Activated CD8-positive, alpha-beta memory T cell treated with anti-CD3 and anti-CD28 coated beads, Interleukin-2, amount 50 U/mL, for 1 hour (primary cell): ENCODE measurements around the gene WDR72.
"Not testable (repeated sequence)": the region's sequence is repeated elsewhere in the genome, so short reads cannot be mapped to it uniquely, and the experiment has no call there.

Experiments
- DNase-seq: peaks from one replicate; pipeline ENCODE4 v3.0.0-alpha.2; 2020; ENCODE audit errors: extremely low read depth

Gene WDR72

GRCh38 chr15:53759411-53759931 is at the start of gene WDR72:
Gene WDR72, minus strand, starts transcription at chr15:53759663. Its CDS starts 26,514 bp downstream, at chr15:53733149.
- no peak for DNase-seq

GRCh38 chr15:53808058-53808706 is 48.7 kb upstream of the WDR72 start:
- no peak for DNase-seq

GRCh38 chr15:53807501-53807900 is 48.0 kb upstream of the WDR72 start:
- no peak for DNase-seq

DNA sequence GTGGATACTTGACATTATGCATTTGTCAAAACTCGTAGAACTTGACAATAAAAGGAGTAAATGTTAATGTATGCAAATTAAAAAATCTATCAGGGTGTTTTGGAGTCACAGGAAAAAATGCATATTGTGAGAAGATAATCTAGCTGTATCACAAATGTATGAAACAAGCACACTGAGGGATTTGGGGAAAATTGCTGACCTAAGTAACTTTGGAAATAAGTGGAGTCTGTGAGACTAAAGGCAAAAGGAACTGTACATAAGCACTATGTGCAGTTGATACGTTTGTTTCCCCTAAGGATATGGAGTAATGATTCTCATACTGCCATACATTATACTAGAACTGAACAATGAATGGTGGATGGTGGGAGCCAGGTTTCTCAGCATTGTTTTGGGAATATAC is 43.2 kb upstream of the WDR72 start:
- no peak for DNase-seq

- DNase-seq: no peak
Observed at GRCh38 chr15:53791581-53791980, 32.1 kb upstream of the WDR72 start.

GRCh38 chr15:53789654-53790375 is 30.4 kb upstream of the WDR72 start:
- no peak for DNase-seq

GRCh38 chr15:53786401-53786800 is 26.9 kb upstream of the WDR72 start:
- DNase-seq: no peak

GRCh38 chr15:53785241-53785640 is 25.8 kb upstream of the WDR72 start:
- DNase-seq: not testable (repeated sequence)

DNA sequence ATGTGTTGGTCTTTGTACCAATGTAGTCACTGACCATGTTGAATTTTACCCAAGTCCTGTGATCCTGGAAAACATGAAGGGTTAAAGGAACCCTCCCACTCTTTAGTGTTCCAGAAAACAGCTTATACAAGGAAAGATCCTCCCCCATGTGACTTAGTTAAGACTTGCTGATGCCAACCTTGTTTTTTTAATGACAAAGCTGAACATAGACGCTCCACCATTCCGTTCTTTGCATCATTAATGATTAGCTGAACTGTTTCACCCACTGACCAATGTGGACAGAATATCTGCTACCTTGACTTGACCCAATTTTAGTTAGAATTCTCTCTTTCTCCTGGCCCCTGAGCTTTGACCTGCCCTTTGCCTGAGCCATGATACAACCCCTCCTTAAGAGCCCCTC is 3.5 kb upstream of the WDR72 start:
- no peak for DNase-seq

DNA sequence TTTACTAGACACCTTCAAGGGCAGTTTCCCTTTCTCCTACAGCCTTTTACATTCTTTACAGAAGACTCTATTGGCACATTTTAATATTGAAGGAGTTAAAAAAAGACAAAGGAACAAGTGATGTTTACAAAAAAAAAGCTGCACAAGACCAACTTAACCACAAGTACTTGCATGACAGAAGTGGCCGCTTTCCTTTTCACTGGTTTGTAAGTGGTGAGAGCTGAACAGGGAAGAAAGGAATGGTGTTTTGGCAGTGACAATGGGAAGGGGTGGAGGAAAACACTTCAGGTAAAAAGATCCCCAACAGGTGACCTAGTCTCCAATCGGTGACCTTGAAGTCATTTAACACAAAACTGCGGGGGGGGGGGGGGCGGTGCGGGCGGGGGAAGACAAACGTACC is 1.1 kb downstream of the WDR72 start:
- DNase-seq: no peak

DNA sequence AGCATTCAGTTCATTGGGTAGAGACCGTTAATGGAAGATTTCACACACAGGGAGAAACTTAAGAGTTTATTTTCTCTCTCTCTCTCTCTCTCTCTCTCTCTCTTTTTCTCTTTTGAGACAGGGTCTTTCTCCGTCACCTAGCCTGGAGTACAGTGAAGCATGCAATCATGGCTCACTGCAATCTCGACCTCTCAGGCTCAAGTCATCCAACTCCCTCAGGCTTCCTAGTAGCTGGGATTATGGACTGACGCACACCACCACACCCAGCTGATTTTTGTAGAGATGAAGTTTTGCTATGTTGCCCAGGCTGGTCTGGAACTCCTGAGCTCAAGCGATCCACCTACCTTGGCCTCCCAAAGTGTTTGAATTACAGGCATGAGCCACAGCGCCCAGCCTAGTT is 1.6 kb downstream of the WDR72 start:
- DNase-seq: no peak

- DNase-seq: no peak
Observed at GRCh38 chr15:53753813-53754212, 5.7 kb downstream of the WDR72 start.

DNA sequence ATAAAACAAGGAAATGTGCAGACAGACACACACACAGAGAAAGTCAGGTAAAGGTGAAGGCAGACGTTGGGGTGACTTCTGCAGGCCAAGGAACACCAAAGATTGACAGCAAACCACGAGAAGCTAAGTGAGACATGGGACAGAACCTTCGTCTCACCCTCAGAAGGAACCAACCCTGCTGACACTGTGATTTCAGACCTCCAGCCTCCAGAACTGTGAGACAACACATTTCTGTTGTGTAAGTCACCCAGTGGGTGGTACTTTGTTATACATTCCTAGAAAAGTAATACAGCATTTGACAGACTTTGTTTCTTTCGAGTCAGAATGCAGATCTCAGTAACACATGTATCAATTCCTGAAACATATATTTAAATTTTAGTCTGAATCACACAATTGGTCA is 7.1 kb downstream of the WDR72 start:
- no peak for DNase-seq

DNA sequence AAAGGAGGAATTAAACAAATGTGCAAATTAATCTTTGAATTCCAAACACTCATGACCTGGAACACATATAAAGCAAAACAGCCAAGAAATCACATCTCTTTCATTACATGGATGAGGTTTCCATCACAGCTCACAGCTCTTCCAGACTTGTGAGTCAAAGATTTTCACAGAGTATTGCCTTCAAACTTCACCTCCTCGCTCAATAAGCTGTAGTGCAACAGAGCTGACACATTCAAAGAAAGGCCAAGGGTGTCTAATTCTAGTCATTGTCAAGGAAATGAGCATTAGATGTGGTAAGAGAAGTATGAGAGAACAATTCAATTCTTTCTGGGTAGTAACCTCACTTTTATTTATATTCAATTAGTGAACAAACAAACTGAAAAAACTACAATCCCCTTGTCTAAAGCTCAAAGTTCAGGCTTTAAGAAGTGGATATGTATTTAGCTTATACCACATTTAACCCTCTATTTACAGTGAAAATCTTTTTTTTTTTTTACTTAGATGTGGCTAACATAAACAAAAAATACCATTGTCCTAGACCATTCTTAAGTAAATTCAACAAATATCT is 11.9 kb downstream of the WDR72 start:
- no peak for DNase-seq

DNA sequence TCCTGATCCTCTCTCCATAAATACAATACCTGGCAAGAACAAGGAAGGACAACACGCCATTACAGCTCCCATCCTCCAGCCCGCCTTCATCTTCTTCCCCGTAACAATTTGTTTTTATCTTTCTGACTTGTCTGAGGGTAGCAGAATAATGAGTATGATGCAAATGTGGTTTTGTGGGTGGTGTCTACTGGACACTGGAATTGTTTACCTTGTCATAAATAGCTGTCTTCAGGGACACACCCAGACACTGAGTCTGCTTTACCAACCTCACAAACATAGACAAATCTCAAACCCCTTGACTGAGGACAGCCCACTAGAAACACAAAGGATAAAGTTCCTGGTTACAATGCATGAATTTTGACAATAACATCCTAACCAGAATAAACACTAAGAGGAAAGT is 13.4 kb downstream of the WDR72 start:
- no peak for DNase-seq

DNA sequence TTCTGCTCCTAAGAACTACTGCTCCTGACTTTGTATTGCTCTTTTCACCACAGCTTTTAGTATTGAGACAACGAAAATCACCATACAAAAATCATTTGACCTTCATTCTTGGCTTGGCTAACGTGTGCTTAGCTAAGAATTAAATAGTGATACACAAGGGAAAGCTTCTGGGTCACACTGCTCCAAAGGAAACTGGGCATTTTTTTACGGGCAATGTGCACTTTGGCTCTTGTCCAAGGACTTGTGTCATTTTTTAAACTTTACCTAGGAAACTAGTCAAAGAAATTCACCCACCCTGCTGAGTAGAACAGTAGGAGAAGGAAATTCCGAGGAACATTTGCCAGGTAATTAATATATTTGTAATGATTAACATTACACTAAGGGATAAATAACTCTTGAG is 19.8 kb downstream of the WDR72 start:
- DNase-seq: no peak

GRCh38 chr15:53739187-53739586 is 20.3 kb downstream of the WDR72 start:
- DNase-seq: no peak

DNA sequence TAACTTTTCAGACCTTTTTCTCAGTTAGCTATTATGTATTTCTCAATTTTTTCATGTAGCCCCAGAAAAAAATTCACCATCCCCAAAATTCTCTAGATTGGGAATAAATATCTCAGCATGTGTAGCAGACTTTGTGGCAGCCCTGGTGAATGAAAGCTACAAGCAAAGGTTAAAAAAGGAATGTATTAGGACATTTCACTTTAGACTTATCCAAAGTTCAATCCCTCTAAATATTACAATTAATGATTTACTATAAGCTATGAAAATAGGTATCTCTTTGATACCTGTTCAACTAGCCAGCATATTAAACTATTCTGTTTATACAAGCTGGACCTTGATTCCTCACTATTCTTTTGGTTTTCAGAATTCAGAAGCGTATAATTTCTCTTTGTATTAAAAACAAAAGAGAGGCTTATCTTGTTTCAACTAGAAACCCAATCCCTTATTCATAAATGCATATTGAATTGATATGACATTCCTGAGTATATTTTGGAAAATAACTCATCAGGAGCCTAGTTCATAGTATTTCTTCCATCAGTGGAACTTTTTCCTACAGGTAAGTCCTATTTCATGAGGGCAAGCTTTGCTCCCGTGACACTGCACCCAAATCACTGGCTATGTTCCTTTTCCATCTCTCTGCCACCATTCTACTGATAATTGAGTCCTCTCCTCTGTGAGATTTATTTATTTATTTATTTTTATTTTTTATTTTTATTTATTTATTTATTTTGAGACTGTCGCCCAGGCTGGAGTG is 38.0 kb downstream of the WDR72 start:
- DNase-seq: no peak

GRCh38 chr15:53716909-53717876 is 42.3 kb downstream of the WDR72 start:
- DNase-seq: no peak

GRCh38 chr15:53713218-53713617 is 46.2 kb downstream of the WDR72 start:
- no peak for DNase-seq

- no peak for DNase-seq
Observed at GRCh38 chr15:53710906-53711305, 48.6 kb downstream of the WDR72 start.
